GM12878 (cell line): ENCODE results near the gene HMMR. TPM values are rescaled to one million over a fixed set of nuclear protein-coding genes. Genes with fewer than 3 reads are reported as not detected.

Source experiments
- ATAC-seq: fragments of 200-7000 bp; cut with Tn5 transposase; 3 replicates; pipeline ENCODE4 v1.9.1; 2020; ENCODE audit warnings: mild to moderate bottlenecking, moderate library complexity
- BruUV-seq: library from RNA; stranded (reverse); fragments of 400-500 nt; replicated peaks from 2 replicates; lab custom pipeline; 2021; lab: Mats Ljungman, UMichigan
- CTCF ChIA-PET: fragments of 300-600 bp; sonication (Branson Sonifier 250); formaldehyde crosslinking; extraction: SDS; loops from one replicate; lab custom pipeline; 2021; ENCODE audit warnings: inconsistent platforms; lab: Yijun Ruan, JAX
- POLR2A ChIA-PET: fragments of 350-600 bp; formaldehyde crosslinking; extraction: SDS; loops from one replicate; lab custom pipeline; 2021; ENCODE audit warnings: inconsistent platforms; lab: Charles Lee
- RAD21 ChIA-PET: fragments of 300-600 bp; sonication (Branson Sonifier 250); formaldehyde crosslinking; loops from one replicate; lab custom pipeline; 2023; ENCODE audit warnings: antibody characterized with exemption; ENCODE audit not compliant: unreplicated experiment; lab: Charles Lee
- SMC1A ChIA-PET: fragments of 300-600 bp; sonication (Branson Sonifier 250); formaldehyde crosslinking; loops from one replicate; lab custom pipeline; 2023; ENCODE audit not compliant: unreplicated experiment, uncharacterized antibody; lab: Charles Lee
- DNase-seq: peaks from one replicate; pipeline ENCODE4 v3.0.0-alpha.2; 2011; ENCODE audit warnings: low read depth, low spot score
- FAIRE-seq: peaks from 3 replicates; lab custom pipeline; 2011; peaks lifted over from hg19 to GRCh38; lab: Jason Lieb, UNC
- H2AFZ ChIP-seq: 2 replicates; pipeline ENCODE4 v1.6.0; 2011; ENCODE audit warnings: low read depth, low read length, control low read depth; ENCODE audit not compliant: control insufficient read depth
- H3K27ac ChIP-seq: 2 replicates; pipeline ENCODE4 v1.5.1; 2011; ENCODE audit warnings: control low read depth; ENCODE audit not compliant: control insufficient read depth, insufficient read depth
- H3K27me3 ChIP-seq, 2 experiments: replicated peaks in 1 of 2; 2 replicates each; pipeline versions ENCODE4 v1.6.0 to v1.6.1; 2011; ENCODE audit warnings: low read length in 1 of 2; ENCODE audit not compliant: control insufficient read depth in 2 of 2, insufficient read depth in 2 of 2
- H3K36me3 ChIP-seq, 2 experiments: 2 replicates each; pipeline ENCODE4 v1.5.1; 2011; ENCODE audit warnings: low read length in 1 of 2; ENCODE audit not compliant: control insufficient read depth in 2 of 2, insufficient read depth in 2 of 2
- H3K4me1 ChIP-seq: 2 replicates; pipeline ENCODE4 v1.6.1; 2011; ENCODE audit warnings: mild to moderate bottlenecking, low read length, moderate library complexity, mixed read lengths; ENCODE audit not compliant: control insufficient read depth, insufficient read depth
- H3K4me2 ChIP-seq: 2 replicates; pipeline ENCODE4 v1.6.0; 2011; ENCODE audit warnings: control low read depth; ENCODE audit not compliant: control insufficient read depth, insufficient read depth
- H3K4me3 ChIP-seq: fragments of 200-600 bp; sonication (generic); 2 replicates; pipeline ENCODE4 v1.5.1; 2016
- H3K79me2 ChIP-seq: 2 replicates; pipeline ENCODE4 v1.6.0; 2011; ENCODE audit warnings: low read length; ENCODE audit not compliant: control insufficient read depth, insufficient read depth
- H3K9ac ChIP-seq: 2 replicates; pipeline ENCODE4 v1.8.0; 2011; ENCODE audit warnings: low read length, control low read depth, mixed read lengths; ENCODE audit not compliant: control insufficient read depth, insufficient read depth
- H3K9me3 ChIP-seq: replicated peaks from 3 replicates; pipeline ENCODE4 v1.5.1; 2011; ENCODE audit warnings: mild to moderate bottlenecking, low read length; ENCODE audit not compliant: control insufficient read depth, insufficient read depth
- H4K20me1 ChIP-seq: 2 replicates; pipeline ENCODE4 v1.6.0; 2011; ENCODE audit not compliant: control insufficient read depth, insufficient read depth
- ASH2L ChIP-seq: fragments of 300-600, 200-600 bp; sonication (generic); IDR thresholded peaks from 2 replicates; pipeline ENCODE4 v1.6.1; 2017; ENCODE audit warnings: low read depth, mild to moderate bottlenecking, borderline replicate concordance
- BCL11A ChIP-seq: IDR thresholded peaks from 2 replicates; pipeline ENCODE4 v1.6.1; 2011; ENCODE audit warnings: low read depth, low read length
- CEBPB ChIP-seq, 2 experiments: fragments of 150-350 bp in 1 of 2; IDR thresholded peaks; 2 replicates each; pipeline ENCODE4 v1.6.1; 2012 to 2014; ENCODE audit warnings: low read depth in 2 of 2, low read length in 2 of 2, borderline replicate concordance in 1 of 2, inconsistent platforms in 1 of 2
- CHD1 ChIP-seq: IDR thresholded peaks from 2 replicates; pipeline ENCODE4 v1.6.1; 2012; ENCODE audit warnings: low read depth, low read length, improper control_type of control experiment
- CREM ChIP-seq: IDR thresholded peaks from 2 replicates; pipeline ENCODE4 v1.6.1; 2014; ENCODE audit warnings: antibody characterized with exemption, low read depth
- NFXL1 ChIP-seq: fragments of 450-650 bp; IDR thresholded peaks from 2 replicates; pipeline ENCODE4 v1.6.1; 2017; ENCODE audit warnings: antibody characterized with exemption, mild to moderate bottlenecking, borderline replicate concordance
- POLR2A ChIP-seq: IDR thresholded peaks from 2 replicates; pipeline ENCODE4 v1.6.1; 2011; ENCODE audit warnings: low read depth, mild to moderate bottlenecking, low read length
- SREBF1 ChIP-seq: IDR thresholded peaks from 2 replicates; pipeline ENCODE4 v1.6.1; 2012; ENCODE audit warnings: mild to moderate bottlenecking, low read length
- STAT3 ChIP-seq: IDR thresholded peaks from 2 replicates; pipeline ENCODE4 v1.6.1; 2011; ENCODE audit warnings: low read depth, low read length, improper control_type of control experiment
- TARDBP ChIP-seq: IDR thresholded peaks from 2 replicates; pipeline ENCODE4 v1.6.1; 2016; ENCODE audit warnings: borderline replicate concordance
- WRNIP1 ChIP-seq: IDR thresholded peaks from 2 replicates; pipeline ENCODE4 v1.6.1; 2011; ENCODE audit warnings: low read depth, low read length, improper control_type of control experiment, borderline replicate concordance
- WGBS: methylation state at CpG from one replicate; pipeline ENCODE4 v1.1.6; 2016; ENCODE audit warnings: low lambda C conversion rate; ENCODE audit not compliant: insufficient replicate concordance, insufficient coverage; ENCODE audit errors: missing lambda C conversion rate; 5-methylcytosine and 5-hydroxymethylcytosine counted together
- in situ Hi-C: fragments of 300-500 bp; cut with MboI; formaldehyde crosslinking; loops from 9 replicates; pipeline ENCODE4 v1.14.3; 2018; ENCODE audit warnings: mixed read lengths
- intact Hi-C: fragments of 100-400 bp; cut with micrococcal nuclease; formaldehyde crosslinking; loops from one replicate; pipeline ENCODE4 v1.14.2; 2022; ENCODE audit not compliant: unreplicated experiment
- polyA plus RNA-seq, 11 experiments: library from polyadenylated mRNA; depleted of rRNA in 4 of 11; unstranded in 6 of 11; stranded (reverse) in 5 of 11; fragments of >200 nt; fragmentation: Nextera tagmentation in 4 of 11; fragmentation: Illumina TruSeq in 1 of 11; extraction: Ambion mirVana in 4 of 11; extraction: Trizol in 1 of 11; gene quantifications; 1 replicate in 1 of 11; 2 replicates in 10 of 11; pipeline versions ENCODE4 v1.2.1 to v1.2.3, GENCODE V29; 2011 to 2016; ENCODE audit warnings: inconsistent platforms in 2 of 11, missing spikeins in 2 of 11, low read depth in 1 of 11
- total RNA-seq, 4 experiments: library from RNA; depleted of rRNA in 3 of 4; stranded (reverse); fragments of >200 nt in 3 of 4; fragmentation: Illumina TruSeq in 1 of 4; extraction: Trizol in 1 of 4; gene quantifications; 2 replicates each; pipeline versions ENCODE4 v1.2.1 to v1.2.3, GENCODE V29; 2013 to 2021
- TF ChIP-seq, protein P1 (sequence below): fragments of 450-650 bp; IDR thresholded peaks from 2 replicates; pipeline ENCODE4 v1.6.1; 2017; ENCODE audit warnings: mild to moderate bottlenecking, moderate library complexity
- TF ChIP-seq, protein P2 (sequence below), 3 experiments: IDR thresholded peaks in 2 of 3; conservative IDR thresholded peaks in 1 of 3; 2 replicates each; pipeline ENCODE4 v1.5.1; 2011; ENCODE audit warnings: low read depth in 3 of 3, low read length in 3 of 3, mild to moderate bottlenecking in 3 of 3, control low read depth in 2 of 3, moderate library complexity in 2 of 3, inconsistent platforms in 1 of 3, mixed read lengths in 1 of 3; ENCODE audit not compliant: control insufficient read depth in 2 of 3, insufficient read depth in 1 of 3; ENCODE audit errors: extremely low read depth in 1 of 3
- TF ChIP-seq, protein P3 (sequence below): fragments of 150-350 bp; IDR thresholded peaks from 2 replicates; pipeline ENCODE4 v1.6.1; 2014; ENCODE audit warnings: mild to moderate bottlenecking, low read depth, low read length

HMMR gene
- total and polyA plus RNA-seq, 10 of the 15 experiments (the other 5 are each of a cell fraction or from before 2014, with no cell fraction given) = 44.1 to 122 (median 64.2) TPM

DNA sequence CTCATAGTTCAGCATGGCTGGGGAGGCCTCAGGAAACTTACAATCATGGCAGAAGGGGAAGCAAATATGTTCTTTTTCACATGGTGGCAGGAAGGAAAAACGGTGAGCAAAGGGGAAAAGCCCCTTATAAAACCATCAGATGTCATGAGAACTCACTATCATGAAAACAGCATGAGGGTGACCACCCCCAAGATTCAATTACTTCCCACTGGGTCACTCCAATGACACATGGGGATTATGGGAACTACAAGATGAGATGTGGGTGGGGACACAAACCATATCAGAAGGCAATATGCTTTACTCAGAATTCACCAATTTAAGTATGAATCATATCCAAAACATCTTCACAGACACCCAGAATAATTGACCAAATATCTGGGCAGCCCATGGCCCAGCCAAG is 64.7 kb downstream of the HMMR start (continued):
- TF ChIP-seq, protein P1, sequence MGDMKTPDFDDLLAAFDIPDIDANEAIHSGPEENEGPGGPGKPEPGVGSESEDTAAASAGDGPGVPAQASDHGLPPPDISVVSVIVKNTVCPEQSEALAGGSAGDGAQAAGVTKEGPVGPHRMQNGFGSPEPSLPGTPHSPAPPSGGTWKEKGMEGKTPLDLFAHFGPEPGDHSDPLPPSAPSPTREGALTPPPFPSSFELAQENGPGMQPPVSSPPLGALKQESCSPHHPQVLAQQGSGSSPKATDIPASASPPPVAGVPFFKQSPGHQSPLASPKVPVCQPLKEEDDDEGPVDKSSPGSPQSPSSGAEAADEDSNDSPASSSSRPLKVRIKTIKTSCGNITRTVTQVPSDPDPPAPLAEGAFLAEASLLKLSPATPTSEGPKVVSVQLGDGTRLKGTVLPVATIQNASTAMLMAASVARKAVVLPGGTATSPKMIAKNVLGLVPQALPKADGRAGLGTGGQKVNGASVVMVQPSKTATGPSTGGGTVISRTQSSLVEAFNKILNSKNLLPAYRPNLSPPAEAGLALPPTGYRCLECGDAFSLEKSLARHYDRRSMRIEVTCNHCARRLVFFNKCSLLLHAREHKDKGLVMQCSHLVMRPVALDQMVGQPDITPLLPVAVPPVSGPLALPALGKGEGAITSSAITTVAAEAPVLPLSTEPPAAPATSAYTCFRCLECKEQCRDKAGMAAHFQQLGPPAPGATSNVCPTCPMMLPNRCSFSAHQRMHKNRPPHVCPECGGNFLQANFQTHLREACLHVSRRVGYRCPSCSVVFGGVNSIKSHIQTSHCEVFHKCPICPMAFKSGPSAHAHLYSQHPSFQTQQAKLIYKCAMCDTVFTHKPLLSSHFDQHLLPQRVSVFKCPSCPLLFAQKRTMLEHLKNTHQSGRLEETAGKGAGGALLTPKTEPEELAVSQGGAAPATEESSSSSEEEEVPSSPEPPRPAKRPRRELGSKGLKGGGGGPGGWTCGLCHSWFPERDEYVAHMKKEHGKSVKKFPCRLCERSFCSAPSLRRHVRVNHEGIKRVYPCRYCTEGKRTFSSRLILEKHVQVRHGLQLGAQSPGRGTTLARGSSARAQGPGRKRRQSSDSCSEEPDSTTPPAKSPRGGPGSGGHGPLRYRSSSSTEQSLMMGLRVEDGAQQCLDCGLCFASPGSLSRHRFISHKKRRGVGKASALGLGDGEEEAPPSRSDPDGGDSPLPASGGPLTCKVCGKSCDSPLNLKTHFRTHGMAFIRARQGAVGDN = no peak

GRCh38 chr5:163529698-163530097 is 69.3 kb downstream of the HMMR start:
- in situ Hi-C loops (no loop called here), intact Hi-C loops (no loop called here)
- DNase-seq = no peak
- Histone ChIP-seq H3K27me3 (no peaks in the 10 kb centered on the region), H3K4me1 (no peaks in the 10 kb centered on the region), H3K36me3 (no peaks in the 10 kb centered on the region), H3K27ac (no peak overlapping the region), H3K9ac (no peak overlapping the region), H2AFZ (no peak overlapping the region), H3K9me3 (no peaks in the 10 kb centered on the region), H3K79me2 (no peaks in the 10 kb centered on the region), H4K20me1 (no peaks in the 10 kb centered on the region), H3K4me3 (no peak overlapping the region), H3K4me2 (no peak overlapping the region)
- FAIRE-seq = no peak
- TF ChIP-seq NFXL1 = no peak
- TF ChIP-seq WRNIP1 = no peak
- TF ChIP-seq BCL11A = no peak
- TF ChIP-seq, protein P2, sequence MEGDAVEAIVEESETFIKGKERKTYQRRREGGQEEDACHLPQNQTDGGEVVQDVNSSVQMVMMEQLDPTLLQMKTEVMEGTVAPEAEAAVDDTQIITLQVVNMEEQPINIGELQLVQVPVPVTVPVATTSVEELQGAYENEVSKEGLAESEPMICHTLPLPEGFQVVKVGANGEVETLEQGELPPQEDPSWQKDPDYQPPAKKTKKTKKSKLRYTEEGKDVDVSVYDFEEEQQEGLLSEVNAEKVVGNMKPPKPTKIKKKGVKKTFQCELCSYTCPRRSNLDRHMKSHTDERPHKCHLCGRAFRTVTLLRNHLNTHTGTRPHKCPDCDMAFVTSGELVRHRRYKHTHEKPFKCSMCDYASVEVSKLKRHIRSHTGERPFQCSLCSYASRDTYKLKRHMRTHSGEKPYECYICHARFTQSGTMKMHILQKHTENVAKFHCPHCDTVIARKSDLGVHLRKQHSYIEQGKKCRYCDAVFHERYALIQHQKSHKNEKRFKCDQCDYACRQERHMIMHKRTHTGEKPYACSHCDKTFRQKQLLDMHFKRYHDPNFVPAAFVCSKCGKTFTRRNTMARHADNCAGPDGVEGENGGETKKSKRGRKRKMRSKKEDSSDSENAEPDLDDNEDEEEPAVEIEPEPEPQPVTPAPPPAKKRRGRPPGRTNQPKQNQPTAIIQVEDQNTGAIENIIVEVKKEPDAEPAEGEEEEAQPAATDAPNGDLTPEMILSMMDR (IDR thresholded peaks at IDR 0.05 in 2 of 3, conservative IDR thresholded peaks at IDR 0.05 in 1 of 3; ENCODE audit: control insufficient read depth in 2 of 3, extremely low read depth in 1 of 3, insufficient read depth in 1 of 3, low read depth in 3 of 3, low read length in 3 of 3) = no peak
- TF ChIP-seq SREBF1 = no peak
- TF ChIP-seq CREM = no peak
- TF ChIP-seq, protein P3, sequence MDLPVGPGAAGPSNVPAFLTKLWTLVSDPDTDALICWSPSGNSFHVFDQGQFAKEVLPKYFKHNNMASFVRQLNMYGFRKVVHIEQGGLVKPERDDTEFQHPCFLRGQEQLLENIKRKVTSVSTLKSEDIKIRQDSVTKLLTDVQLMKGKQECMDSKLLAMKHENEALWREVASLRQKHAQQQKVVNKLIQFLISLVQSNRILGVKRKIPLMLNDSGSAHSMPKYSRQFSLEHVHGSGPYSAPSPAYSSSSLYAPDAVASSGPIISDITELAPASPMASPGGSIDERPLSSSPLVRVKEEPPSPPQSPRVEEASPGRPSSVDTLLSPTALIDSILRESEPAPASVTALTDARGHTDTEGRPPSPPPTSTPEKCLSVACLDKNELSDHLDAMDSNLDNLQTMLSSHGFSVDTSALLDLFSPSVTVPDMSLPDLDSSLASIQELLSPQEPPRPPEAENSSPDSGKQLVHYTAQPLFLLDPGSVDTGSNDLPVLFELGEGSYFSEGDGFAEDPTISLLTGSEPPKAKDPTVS = no peak
- TF ChIP-seq CHD1 = no peak
- TF ChIP-seq STAT3 = no peak
- no peak for TF ChIP-seq ASH2L
- TF ChIP-seq TARDBP = no peak
- TF ChIP-seq CEBPB (IDR thresholded peaks at IDR 0.05; ENCODE audit: borderline replicate concordance in 1 of 2, low read depth in 2 of 2, low read length in 2 of 2) = no peak
- no peak for TF ChIP-seq POLR2A
- BruUV-seq = no TSS peak
- ChIA-PET SMC1A (interaction anchor here (2.8 kb wide), 1 partner anchor 19 kb away, joined by 8 read pairs; no protein-coding TSS in a partner anchor), POLR2A (no interaction called here), RAD21 (no interaction called here), CTCF (no interaction called here)
- no peak for ATAC-seq
- WGBS = 60% methylated on average over 5 of the region's 5 CpGs
